Iris pigment epithelial cell (primary cell): ENCODE results near the gene POLE2.

Experiments used
- DNase-seq: peaks from one replicate; pipeline ENCODE4 v3.0.0-alpha.2; 2011; ENCODE audit warnings: low read depth

Gene POLE2

DNA sequence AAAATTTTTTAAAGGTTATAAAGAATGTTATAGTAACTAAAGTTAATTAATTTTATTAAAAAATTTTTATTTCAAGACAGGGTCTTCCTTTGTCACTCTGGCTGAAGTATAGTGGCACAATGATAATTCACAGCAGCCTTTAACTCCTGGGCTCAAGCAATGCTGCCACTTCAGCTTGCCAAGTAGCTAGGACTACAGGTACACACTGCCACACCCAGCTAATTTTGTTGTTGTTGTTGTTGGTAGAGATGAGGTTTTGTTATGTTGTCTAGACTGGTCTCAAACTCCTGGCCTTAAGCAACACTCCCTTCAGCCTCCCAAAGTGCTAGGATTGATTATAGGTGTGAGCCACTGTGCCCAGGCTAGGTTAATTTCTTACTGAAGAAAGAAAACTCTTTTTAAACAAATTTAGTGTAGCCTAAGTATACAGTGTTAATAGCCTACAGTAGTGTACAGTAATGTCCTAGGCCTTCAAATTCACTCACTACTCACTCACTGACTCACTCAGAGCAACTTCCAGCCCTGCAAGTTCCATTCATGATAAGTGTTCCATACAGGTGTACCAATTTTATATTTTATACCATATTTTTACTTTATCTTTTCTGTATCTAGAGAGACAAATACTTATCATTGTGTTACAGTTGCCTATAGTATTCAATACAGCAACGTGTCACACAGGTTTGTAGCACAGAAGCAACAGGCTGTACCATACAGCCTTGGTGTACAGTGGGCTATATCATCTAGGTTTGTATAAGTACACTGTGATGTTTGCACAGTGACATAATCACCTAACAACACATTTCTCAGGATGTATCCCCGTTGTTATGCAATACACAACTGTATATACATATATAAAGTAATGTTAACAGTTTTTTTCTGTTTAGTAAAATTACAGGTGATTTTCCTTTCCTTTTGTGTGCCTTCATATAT is 28.2 kb downstream of the POLE2 start:
- peak; percentile 7 for DNase-seq

DNA sequence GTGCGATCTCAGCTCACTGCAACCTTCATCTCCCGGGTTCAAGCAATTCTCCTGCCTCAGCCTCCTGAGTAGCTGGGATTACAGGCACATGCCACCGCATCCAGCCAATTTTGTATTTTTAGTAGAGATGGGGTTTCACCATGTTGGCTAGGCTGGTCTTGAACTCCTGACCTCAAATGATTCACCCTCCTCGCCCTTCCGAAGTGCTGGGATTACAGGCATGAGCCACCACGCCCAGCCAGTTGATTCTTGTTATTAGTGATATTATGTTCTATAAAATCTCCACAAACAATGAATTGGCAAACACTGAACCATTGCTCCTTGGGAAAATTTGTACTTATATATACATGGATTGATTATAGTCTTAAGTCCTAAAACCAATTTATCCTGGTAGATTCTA is 30.5 kb downstream of the POLE2 start:
- peak; percentile 53 for DNase-seq

GRCh38 chr14:49654511-49654910 is 33.5 kb downstream of the POLE2 start:
- no peak for DNase-seq

GRCh38 chr14:49653508-49653907 is 34.5 kb downstream of the POLE2 start:
- no peak for DNase-seq

DNA sequence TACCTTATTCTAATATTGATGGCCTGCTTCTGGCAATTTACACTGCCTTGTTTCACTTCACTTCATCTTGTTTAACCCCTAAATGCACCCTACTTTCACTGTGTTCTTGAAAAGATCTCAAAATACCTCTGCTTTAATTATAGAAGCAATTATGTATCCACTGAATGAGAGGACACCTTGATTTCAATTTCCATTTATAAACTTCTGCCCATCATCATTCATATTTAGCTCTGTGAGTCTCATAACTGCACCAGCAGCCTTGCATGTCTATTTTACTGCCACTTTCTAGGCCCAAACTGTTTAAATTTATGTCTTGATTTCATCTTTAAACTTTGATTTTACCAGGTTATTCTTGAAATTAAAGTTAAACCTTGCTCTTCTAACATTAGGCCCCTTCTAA is 45.9 kb downstream of the POLE2 start:
- DNase-seq = no peak

DNA sequence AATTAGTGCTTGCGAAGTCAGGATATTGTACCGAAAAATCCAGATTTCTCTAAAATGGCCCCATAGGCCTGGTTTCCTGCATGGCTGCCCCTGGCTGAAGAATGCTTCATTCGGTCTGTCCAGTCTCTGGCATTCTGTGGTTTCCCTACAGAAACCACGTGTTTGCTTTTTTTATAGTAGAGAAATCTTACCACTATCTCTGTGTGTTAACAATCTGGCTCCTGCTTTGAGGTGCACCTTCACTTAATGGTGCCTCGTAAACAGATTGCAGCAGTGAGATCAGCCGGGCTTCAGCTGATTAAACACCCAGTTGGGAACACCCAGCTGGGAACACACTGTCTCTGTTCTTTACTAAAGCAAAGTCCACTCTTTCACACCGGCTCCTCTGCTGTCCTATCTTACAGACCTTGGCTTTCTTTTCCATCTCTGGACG is 46.3 kb downstream of the POLE2 start:
- DNase-seq = peak; percentile 66

DNA sequence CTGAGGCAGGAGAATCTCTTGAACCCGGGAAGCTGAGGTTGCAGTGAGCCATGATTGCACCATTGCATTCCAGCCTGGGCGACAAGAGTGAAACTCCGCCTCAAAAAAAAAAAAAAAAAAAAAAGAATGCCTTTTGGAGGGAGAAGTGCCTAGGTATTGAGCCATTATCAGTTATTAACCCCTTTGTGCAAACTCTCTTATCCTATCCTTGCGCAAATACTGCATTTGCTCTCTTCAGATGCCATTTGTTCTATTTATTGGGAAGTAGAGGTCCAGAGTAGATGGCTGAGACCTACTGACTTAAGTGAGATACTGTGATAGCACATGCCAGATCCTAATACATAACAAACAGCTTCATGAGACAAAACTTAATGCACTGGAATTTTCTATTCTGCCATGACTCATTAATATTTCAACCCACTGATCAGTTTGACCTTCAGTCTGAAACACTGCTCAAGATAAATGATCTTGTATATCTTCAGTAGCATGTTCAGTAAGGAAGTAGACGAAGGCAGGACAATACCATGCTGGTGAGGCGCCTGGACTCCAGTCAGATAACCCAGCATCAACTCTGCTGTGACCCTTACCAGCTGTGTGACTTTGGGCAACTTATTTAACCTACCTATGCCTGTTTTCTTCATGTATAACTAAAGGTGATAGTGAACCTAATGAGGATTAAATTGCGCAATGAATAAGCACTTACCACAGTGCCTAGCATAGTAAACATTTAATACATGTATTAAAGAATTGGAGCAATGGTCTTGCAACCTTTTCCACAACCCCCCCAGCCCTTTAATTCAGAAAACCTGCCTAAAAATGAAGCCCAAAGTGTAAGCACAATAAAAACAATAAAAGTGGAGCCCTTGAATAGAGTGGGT is 47.2 kb downstream of the POLE2 start:
- DNase-seq = peak; percentile 56

GRCh38 chr14:49637534-49638078 is 50.4 kb downstream of the POLE2 start:
- no peak for DNase-seq

- no peak for DNase-seq
Measured at GRCh38 chr14:49636866-49637265, 51.1 kb downstream of the POLE2 start.

- peak; percentile 77 for DNase-seq
Measured at GRCh38 chr14:49634547-49635334, 53.3 kb downstream of the POLE2 start, which contains the start of gene DNAAF2. TSS of gene DNAAF2 (minus strand) at chr14:49635244. CDS start at chr14:49635149, 95 bp downstream.

DNA sequence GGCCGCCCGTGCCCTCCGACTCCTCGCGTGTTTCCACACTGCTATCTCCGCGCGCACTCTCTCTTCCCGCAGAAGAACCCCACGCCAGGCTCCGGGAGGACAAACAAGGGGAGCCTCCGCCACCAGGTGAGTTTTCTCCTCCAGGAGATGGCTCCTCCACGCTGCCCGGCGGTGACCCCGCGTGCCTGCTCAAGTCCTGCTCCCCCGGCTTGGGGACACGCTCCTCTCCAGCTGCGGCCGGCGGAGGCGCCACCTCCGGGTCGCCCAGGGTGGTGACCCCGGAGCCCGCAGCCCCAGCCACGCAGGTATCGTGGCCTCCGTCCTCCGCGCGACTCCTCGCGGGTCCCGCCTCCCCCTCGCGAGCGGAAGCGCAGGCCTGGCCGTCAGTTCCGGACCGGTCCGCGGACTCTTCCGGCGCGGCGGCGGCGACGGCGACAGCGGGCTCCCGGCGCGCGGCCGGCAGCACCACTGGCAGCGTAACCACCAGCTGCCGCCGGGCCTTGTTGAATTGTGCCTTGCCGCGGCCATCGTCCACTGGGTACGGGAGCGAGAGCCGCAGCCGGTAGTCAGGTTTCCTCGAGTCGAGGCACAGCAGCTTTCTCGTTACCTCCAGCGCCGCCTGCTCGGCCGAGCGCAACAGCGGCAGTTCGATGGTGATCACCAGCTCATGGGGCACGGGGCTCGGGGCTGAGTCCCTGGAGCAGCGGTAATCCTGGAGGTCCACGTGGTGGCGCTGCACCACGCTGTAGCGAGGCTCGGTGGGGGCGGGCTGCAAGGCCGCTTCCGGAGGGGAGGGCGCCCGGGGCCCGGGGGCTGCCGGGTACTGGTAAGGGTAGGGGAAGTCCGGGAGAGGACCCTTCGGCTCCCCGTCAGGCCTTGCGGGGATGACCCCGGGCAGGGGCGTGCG is 54.1 kb downstream of the POLE2 start:
- peak; percentile 97 for DNase-seq

DNA sequence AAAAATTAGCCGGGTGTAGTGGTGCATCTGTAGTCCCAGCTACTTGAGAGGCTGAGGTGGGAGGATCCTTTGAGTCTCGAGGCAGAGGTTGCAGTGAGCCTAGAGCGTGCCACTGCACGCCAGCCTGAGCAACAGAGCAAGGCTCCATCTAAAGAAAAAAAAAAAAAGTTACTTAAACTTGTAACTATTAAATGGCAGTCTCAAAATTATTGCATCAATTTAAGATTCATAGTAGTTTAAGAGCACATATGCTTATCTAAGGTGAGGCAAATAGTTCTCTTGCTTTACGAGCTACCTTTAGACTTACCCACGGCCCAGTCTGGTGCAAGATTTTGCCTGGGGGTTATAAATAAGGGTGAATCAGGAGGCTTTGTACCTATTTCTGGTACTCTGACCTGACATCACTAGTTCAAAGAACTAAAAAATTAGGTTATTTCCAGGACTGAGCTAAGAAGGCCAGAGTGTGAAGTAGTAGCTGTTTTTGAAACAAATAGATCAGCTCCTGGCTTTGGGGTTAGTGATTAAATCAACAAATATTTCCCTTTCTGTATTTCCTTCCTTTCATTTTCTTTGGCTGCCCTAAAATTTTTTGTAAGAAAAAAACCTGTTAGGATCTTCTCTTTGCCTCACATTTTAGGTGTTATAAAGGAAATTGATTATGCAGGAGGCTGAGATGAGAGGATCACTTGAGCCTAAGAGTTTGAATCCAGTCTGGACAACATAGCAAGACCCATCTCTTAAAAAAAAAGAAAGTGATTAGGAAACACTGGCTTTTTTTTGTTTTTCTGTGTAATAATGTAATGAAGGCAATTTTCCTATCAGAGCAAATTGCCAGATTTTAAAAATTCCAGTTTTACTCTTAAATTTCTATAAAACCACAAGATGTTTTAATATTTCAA is 63.8 kb downstream of the POLE2 start:
- peak; percentile 40 for DNase-seq

DNA sequence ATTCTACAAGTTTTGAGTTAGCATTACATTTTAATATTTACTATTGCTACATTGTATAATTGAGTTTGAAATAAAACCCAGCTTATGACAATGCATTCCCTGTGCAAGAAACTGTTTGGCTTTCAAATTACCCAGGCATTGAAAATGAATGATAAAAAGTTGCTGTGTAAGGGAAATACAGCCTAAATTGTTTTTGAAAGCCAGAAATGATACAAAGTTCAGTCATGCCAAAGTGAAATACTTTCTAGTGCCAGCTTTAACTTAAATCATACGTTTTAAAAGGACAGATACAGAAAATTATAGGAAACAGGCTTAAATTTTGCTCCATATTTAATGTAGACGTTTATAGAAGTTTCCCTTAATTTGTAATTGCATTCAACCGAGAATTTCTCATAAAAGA is 64.6 kb downstream of the POLE2 start:
- no peak for DNase-seq

GRCh38 chr14:49622022-49622607 is 65.9 kb downstream of the POLE2 start:
- DNase-seq = no peak

- peak; percentile 60 for DNase-seq
Measured at GRCh38 chr14:49621114-49621881, 66.7 kb downstream of the POLE2 start.

- DNase-seq = peak; percentile 99
Measured at GRCh38 chr14:49620182-49621113, 67.6 kb downstream of the POLE2 start, which contains the start of the genes MGAT2 and RPL36AL. TSS of gene MGAT2 (plus strand) at chr14:49620799. CDS start at chr14:49621269, 470 bp downstream. TSS of gene RPL36AL (minus strand) at chr14:49620626. CDS start at chr14:49619104, 1,522 bp downstream.

GRCh38 chr14:49619730-49620129 is 68.3 kb downstream of the POLE2 start:
- DNase-seq = no peak
